ENCODE results near the gene CACNA1I.

CACNA1I gene

DNA sequence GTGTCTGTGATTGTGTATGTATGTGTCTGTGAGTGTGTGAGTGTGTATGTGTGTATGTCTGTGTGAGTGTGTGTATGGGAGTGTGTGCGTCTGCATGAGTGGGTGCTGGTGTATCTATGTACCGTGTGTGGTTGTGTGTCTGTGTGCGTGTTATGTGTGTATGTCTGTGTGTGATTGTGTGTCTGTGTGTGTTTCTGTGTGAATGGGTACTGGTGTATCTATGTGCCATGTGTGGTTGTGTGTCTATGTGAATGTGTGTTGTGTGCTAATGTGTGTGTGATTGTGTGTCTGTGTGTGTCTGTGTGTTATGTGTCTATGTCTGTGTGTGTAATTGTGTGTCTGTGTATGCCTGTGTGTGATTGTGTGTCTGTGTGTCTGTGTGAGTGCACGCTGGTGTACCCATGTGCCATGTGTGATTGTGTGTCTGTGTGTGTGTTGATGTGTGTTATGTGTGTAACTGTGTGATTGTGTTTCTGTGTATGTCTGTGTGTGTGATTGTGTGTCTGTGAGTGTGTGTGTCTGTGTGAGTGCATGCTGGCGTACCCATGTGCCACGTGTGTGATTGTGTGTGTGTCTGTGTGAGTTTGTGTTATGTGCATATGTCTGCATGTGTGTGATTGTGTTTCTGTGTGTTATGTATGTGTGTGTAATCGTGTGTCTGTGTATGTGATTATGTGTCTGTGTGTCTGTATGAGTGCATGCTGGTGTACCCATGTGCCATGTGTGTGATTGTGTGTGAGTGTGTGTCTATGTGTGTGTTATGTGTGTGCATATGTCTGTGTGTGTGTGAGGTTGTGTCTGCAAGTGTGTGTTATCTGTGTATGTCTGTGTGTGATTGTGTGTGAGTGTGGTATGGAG lies 6.8 kb upstream of the CACNA1I start:
- in situ Hi-C loops (cut with HindIII; ENCODE audit: low sequenced_read_pairs), result no loop called here

- in situ Hi-C loops (cut with HindIII; ENCODE audit: low sequenced_read_pairs), result no loop called here
Measured at GRCh38 chr22:39565414-39565944, 5.1 kb upstream of the CACNA1I start.

DNA sequence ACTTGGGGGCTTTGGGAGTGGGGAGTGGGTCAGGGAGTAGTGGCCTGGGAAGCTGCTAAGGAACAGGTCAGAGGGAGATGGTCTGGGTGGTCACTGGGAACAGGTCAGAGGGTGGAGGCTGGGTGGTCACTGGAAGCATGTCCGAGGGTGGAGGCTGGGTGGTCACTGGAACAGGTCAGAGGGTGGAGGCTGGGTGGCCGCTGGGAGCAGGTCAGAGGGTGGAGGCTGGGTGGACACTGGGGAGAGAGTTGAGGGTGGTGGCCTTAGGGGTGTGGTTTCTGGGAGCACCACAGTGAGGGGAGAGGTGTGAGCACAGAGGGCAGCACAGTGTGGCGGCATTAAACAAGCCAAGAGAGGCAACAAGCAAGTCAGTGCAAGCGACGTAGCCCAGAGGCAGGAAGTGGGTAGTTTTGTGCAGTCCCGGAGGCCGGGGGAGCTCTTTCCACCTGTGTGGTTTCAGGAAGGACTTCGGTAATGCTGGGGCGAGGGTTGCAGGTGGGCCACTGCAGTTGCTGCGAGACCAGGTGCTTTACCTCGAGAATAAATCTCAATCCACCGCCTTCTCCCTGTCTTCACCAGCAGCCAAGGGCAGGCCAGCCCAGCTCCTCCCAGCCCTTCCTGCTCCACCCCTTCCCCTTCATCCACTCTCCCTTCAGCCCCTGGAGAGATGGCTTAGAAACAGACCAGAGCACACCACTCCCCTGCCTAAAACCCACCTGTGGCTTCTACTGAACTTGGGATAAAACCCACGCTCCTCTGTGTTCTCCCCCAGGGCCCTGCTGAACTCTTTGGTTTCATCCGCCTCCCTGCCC lies 3.2 kb upstream of the CACNA1I start:
- in situ Hi-C loops (cut with HindIII; ENCODE audit: low sequenced_read_pairs), result no loop called here

DNA sequence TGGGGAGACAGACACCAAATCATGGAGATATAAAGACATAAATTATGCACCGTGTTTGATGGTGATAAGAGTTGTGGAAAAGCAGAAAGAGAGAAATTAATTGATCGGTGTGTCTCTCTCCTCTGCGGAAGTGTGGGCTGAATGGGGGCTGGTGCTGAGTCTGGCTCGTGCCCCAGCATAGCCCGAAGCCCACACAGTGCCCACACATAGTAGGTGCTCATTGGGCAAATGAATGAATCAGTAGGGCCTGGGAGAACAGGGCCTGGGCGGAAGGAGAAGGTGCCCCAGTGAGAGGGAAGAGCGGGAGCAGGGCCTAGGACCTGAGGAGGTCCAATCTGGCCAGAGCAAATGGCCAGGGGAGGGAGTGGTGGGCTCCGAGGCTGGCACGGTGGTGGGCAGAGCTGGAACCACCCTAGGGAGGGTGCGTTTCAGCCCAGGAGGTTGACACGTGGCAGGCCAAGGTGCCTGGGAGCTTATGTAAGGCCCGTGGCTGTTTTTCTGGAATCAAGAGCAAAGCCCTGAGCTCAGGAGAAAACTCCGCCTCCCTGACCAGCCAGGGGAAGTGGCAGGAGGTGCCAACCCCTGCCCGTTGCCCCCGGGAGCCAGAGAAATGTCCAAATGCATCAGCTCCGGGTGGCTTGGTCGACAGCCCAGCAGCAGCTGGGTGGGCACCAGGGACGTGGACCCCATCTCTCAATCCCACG lies 2.1 kb upstream of the CACNA1I start:
- in situ Hi-C loops (cut with HindIII; ENCODE audit: low sequenced_read_pairs), result no loop called here

DNA sequence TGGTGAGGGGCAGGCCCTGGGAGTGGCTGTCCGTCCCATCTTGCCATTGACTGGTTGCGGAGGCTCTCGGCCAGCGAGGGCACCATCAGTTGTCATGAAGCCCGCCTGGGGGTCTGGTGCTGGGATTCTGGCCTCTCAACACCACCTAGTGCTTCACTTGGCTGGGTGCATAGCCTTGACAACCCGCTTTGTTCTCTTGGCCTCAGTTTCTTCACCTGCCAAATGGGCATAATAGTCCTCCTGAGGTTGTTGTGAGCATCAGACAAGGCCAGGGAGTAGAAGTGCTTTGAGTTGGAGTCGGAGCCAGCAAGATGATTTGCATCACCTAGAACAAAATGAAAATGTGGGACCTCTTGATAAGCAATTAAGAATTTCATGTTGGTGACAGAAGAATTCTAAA lies 1.5 kb upstream of the CACNA1I start:
- in situ Hi-C loops (cut with HindIII; ENCODE audit: low sequenced_read_pairs), result no loop called here

DNA sequence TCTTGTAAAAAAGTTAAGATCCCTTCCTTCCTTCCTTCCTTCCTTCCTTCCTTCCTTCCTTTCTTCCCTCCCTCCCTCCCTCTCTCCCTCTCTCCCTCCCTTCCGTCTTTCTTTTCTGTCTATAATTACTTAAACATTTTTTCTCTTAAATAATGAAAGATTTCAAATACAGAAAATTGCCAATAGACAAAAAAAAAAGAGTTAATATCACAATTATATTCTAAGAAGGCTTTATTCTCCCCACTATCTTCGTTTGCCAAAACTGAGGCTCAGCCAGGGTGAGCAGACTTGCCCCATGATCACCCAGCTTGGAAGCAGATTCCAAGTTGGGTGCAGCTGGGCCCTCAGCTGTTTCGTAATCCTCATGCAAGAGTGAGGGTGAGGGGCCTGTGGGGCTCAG lies 327 bp upstream of the CACNA1I start:
- in situ Hi-C loops (cut with HindIII; ENCODE audit: low sequenced_read_pairs), result loop anchor here (5.0 kb wide), 2 partner anchors 42 to 432 kb away; no protein-coding TSS in a partner anchor

GRCh38 chr22:39571538-39571937 lies 985 bp downstream of the CACNA1I start:
- in situ Hi-C loops (cut with HindIII; ENCODE audit: low sequenced_read_pairs), result loop anchor here (5.0 kb wide), 2 partner anchors 41 to 431 kb away; no protein-coding TSS in a partner anchor

DNA sequence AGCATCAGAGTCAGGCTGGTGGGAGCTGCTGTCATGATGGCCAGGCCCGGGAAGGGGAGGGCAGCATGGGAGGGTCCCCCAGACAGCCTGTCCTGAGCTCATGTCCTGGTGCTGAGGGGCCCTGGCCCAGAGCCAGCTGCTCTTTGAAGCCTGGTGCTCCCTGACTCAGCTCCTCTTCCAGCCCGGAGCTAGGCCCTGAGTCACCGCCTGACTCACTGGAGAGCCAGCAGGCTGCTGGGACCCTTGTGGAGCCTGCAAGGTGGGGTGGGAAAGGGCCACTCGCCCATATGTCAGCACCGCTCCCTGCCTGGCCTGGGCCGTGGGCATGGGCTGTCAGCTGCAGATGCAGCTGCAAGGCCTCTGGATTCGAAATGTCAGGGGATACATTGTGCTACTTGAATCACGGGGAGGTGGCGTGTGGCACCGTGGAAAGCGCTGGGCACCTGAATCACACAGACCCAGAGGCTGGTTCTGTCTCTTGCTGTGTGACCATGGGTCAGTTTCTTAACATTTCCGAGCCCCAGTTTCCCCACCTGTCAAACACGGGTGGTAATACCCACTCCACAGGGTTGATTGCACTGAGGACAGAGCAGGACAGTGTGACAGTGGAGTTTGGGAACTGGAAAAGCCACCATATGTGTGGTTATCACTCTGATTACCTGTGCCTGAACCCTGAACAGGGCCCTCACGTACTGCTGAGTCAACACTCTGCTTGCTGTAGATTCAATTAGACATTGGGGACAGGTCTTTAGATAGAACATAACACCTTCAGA lies 4.4 kb downstream of the CACNA1I start:
- in situ Hi-C loops (cut with HindIII; ENCODE audit: low sequenced_read_pairs), result loop anchor here (5.0 kb wide), 2 partner anchors 37 to 427 kb away; no protein-coding TSS in a partner anchor

- in situ Hi-C loops (cut with HindIII; ENCODE audit: low sequenced_read_pairs), result no loop called here
Measured at GRCh38 chr22:39575552-39575825, 4.9 kb downstream of the CACNA1I start.

GRCh38 chr22:39576027-39576426 lies 5.5 kb downstream of the CACNA1I start:
- in situ Hi-C loops (cut with HindIII; ENCODE audit: low sequenced_read_pairs), result no loop called here

DNA sequence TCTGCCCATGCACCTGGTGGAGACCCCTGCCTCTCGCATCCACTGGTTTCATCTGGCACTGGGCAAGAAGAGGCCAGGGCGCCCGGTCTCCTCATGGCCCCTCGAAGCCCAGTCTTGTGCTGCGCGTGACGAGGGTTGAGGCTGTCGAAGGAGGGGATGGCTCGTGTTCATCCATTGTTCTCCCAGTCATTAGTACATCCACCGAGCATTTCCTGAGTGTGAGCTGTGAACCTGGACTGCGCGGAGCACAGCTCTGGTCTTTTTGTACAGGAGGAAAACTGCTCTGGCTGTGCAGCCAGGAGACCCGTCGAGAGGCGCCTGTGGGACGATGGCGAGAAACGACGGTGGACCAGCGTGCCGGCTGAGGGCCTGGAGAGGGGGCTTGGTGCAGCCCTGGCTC lies 6.8 kb downstream of the CACNA1I start:
- in situ Hi-C loops (cut with HindIII; ENCODE audit: low sequenced_read_pairs), result no loop called here

DNA sequence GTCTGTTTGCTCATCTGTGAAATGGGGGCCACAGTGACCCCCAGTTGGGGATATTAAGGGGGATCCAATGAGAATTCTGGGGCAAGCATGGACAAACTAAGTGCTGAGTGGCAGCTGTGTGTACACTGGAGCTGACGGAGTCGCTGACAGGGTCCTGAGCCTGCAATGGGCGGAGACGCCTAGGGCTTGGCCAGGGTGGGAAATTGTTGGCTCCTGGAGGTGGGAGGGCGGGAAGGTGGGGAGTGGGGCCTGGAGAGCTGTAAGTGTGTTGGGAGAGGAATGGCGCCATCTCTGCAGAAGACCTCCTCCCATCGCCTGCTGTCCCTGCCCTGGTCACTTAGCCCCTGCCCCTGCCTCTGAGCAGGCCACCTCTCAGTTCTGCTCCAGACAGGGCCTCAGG lies 7.3 kb downstream of the CACNA1I start:
- in situ Hi-C loops (cut with HindIII; ENCODE audit: low sequenced_read_pairs), result no loop called here

DNA sequence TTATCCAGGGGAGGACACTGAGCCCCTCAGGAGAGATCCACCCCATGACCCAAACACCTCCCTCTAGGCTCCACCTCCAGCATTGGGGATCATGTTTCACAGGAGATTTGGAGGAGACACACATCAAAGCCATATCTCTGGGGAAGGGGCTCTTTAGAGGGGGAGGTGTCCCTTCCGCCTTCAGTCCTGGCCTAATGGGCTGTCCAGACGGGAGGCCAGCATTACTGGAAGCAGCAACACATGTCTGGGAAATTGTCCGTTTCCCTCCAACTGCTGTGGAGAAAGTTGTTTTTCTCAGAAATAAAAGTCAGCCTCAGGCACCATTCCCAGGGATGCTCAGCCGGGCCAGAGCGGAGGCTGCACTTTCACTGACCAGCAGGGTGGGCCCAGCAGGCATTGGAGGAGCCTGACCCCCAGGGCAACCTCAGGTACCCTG lies 9.5 kb downstream of the CACNA1I start:
- in situ Hi-C loops (cut with HindIII; ENCODE audit: low sequenced_read_pairs), result no loop called here

DNA sequence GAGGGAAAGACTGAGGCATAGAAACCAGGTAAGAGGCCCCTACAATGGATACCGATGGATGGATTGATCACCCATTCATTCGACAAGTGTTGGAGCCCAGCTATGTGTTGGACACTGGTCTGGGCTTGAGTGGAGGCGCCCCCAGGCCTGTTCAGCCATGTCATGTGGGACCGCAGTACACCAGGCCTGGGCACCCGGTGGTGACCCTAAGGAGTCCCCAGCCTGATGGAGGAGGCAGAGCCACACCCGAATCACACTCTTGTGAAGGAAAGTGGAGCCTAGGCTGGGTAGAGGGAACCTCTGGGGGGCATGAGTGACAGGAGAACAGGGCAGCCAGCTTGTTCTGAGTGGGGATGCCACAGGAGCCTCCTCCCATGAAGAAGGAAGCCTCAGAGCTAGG lies 10.2 kb downstream of the CACNA1I start:
- in situ Hi-C loops (cut with HindIII; ENCODE audit: low sequenced_read_pairs), result no loop called here

GRCh38 chr22:39581303-39581702 lies 10.8 kb downstream of the CACNA1I start:
- in situ Hi-C loops (cut with HindIII; ENCODE audit: low sequenced_read_pairs), result no loop called here

GRCh38 chr22:39583066-39583667 lies 12.6 kb downstream of the CACNA1I start:
- in situ Hi-C loops (cut with HindIII; ENCODE audit: low sequenced_read_pairs), result no loop called here

- in situ Hi-C loops (cut with HindIII; ENCODE audit: low sequenced_read_pairs), result no loop called here
Measured at GRCh38 chr22:39589875-39590274, 19.3 kb downstream of the CACNA1I start.

DNA sequence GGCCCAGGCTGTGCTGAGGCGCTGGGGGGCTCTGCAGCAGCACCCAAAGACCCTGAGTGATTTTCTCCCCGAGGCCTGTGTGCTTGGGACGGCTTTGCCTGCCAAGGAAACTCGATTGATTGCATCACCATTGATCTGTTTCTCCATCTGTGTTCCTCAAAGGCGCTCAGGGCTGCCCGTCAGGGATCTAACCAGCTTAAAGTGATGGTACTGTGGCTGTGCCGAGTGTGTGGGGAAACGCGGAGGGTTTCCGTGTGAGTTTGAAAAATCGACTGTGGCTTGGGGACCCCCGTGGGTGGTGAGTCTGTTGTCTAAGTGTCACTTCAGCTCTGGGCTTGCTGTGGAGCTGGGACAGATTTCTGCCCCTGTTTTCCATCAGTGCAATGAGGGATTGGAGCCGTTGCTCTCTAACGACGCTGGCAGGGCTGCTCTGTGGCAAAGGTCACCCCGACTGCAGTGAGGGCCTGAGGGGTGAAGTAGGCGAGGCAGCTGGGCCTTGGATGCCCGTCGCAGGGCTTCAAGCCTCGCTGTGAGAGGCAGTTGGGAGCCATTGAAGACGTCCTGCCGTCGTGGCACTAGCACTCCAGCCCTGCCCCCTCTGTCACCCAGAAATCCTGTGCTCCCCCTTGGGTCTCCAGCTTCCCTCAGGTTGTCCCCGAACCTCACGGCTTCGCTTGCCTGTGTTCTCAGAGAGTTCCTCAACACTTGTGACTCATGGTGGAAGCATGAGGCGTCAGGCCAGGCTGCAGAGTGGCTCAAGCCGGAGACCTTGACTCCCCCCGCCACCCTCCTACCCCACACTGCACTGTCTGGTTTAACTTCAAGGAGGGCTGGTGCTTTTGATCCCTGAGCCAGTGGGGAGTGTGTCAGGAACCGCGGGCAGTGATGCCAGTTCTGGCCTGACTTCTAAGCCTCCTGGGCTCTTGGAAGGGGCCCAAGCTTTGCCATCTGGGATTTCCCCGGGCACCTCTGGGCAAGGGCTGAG lies 21.8 kb downstream of the CACNA1I start:
- in situ Hi-C loops (cut with HindIII; ENCODE audit: low sequenced_read_pairs), result no loop called here
